Measurements from ENCODE around the gene CFL1. TPM values are rescaled to one million over a fixed set of nuclear protein-coding genes. Genes with fewer than 3 reads are reported as not detected.
"Not testable (repeated sequence)": the region's sequence is repeated elsewhere in the genome, so short reads cannot be mapped to it uniquely, and the experiment has no call there.

CFL1 gene
- total and polyA plus RNA-seq, 2 experiments from 2014 or later = 974 to 2,660 TPM

- no peaks in the 10 kb centered on the region for H3K36me3 ChIP-seq
These were observed 24.5 kb downstream of the CFL1 start, which contains the start of gene SNX32 for GRCh38 chr11:65833297-65834030. Gene SNX32, plus strand, starts transcription at chr11:65833963. Its CDS starts 103 bp downstream, at chr11:65834066.

GRCh38 chr11:65832231-65832630 is 25.7 kb downstream of the CFL1 start:
- DNase-seq (ENCODE audit: low read depth in 1 of 2, low spot score in 1 of 2); H3K4me3 ChIP-seq; H3K9me3 ChIP-seq (ENCODE audit: low read depth); H3K27ac ChIP-seq; H3K27me3 ChIP-seq; H3K4me1 ChIP-seq (ENCODE audit: low read depth); H3K36me3 ChIP-seq: not testable (repeated sequence)

More at GRCh38 chr11:65833297-65834030, 24.5 kb downstream of the CFL1 start, which contains the start of gene SNX32:
- Histone ChIP-seq H3K27me3 (no peaks in the 10 kb centered on the region), H3K4me1 (ENCODE audit: low read depth) (no peaks in the 10 kb centered on the region), H3K27ac (no peak within 1 kb of the TSS), H3K4me3 (peak within 1 kb of the TSS; percentile 48), H3K9me3 (ENCODE audit: low read depth) (no peaks in the 10 kb centered on the region)
- no peak for TF ChIP-seq CTCF (IDR thresholded peaks at IDR 0.05; ENCODE audit: low read depth, low read length)
- peak; percentile 96 for DNase-seq (ENCODE audit: low read depth in 1 of 2, low spot score in 1 of 2)

GRCh38 chr11:65829459-65829858 is 28.5 kb downstream of the CFL1 start:
- DNase-seq (ENCODE audit: low read depth in 1 of 2, low spot score in 1 of 2) = no peak
- H3K27me3 ChIP-seq = no peaks in the 10 kb centered on the region
- no peak overlapping the region for H3K4me3 ChIP-seq
- H3K9me3 ChIP-seq (ENCODE audit: low read depth) = no peaks in the 10 kb centered on the region
- H3K4me1 ChIP-seq (ENCODE audit: low read depth) = no peaks in the 10 kb centered on the region
- H3K27ac ChIP-seq = no peak overlapping the region
- H3K36me3 ChIP-seq = no peaks in the 10 kb centered on the region
- TF ChIP-seq CTCF (IDR thresholded peaks at IDR 0.05; ENCODE audit: low read depth, low read length) = no peak

GRCh38 chr11:65826984-65827735 is 30.8 kb downstream of the CFL1 start:
- no peak for DNase-seq (ENCODE audit: low read depth in 1 of 2, low spot score in 1 of 2)
- no peaks in the 10 kb centered on the region for H3K9me3 ChIP-seq (ENCODE audit: low read depth)
- no peaks in the 10 kb centered on the region for H3K27me3 ChIP-seq
- no peak overlapping the region for H3K4me3 ChIP-seq
- TF ChIP-seq CTCF (IDR thresholded peaks at IDR 0.05; ENCODE audit: low read depth, low read length) = no peak
- no peaks in the 10 kb centered on the region for H3K4me1 ChIP-seq (ENCODE audit: low read depth)
- H3K27ac ChIP-seq = no peak overlapping the region
- H3K36me3 ChIP-seq = no peaks in the 10 kb centered on the region

GRCh38 chr11:65822776-65823528 is 35.0 kb downstream of the CFL1 start:
- Histone ChIP-seq H3K9me3 (ENCODE audit: low read depth) (no peaks in the 10 kb centered on the region), H3K36me3 (no peaks in the 10 kb centered on the region), H3K27me3 (no peaks in the 10 kb centered on the region), H3K4me1 (ENCODE audit: low read depth) (no peaks in the 10 kb centered on the region), H3K4me3 (no peak overlapping the region), H3K27ac (no peak overlapping the region)
- DNase-seq (ENCODE audit: low read depth in 1 of 2, low spot score in 1 of 2) = no peak
- no peak for TF ChIP-seq CTCF (IDR thresholded peaks at IDR 0.05; ENCODE audit: low read depth, low read length)

Data from cardiac muscle cell (in vitro differentiated cells and primary cell).